Pons (tissue), 1 donor: ENCODE data around the gene LPP.
"Not testable (repeated sequence)": the region's sequence is repeated elsewhere in the genome, so short reads cannot be mapped to it uniquely, and the experiment has no call there.

Experiments
- DNase-seq: peaks from one replicate; pipeline ENCODE4 v3.0.0-alpha.2; 2016; ENCODE audit warnings: low spot score

Gene LPP, protein sequence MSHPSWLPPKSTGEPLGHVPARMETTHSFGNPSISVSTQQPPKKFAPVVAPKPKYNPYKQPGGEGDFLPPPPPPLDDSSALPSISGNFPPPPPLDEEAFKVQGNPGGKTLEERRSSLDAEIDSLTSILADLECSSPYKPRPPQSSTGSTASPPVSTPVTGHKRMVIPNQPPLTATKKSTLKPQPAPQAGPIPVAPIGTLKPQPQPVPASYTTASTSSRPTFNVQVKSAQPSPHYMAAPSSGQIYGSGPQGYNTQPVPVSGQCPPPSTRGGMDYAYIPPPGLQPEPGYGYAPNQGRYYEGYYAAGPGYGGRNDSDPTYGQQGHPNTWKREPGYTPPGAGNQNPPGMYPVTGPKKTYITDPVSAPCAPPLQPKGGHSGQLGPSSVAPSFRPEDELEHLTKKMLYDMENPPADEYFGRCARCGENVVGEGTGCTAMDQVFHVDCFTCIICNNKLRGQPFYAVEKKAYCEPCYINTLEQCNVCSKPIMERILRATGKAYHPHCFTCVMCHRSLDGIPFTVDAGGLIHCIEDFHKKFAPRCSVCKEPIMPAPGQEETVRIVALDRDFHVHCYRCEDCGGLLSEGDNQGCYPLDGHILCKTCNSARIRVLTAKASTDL

DNA sequence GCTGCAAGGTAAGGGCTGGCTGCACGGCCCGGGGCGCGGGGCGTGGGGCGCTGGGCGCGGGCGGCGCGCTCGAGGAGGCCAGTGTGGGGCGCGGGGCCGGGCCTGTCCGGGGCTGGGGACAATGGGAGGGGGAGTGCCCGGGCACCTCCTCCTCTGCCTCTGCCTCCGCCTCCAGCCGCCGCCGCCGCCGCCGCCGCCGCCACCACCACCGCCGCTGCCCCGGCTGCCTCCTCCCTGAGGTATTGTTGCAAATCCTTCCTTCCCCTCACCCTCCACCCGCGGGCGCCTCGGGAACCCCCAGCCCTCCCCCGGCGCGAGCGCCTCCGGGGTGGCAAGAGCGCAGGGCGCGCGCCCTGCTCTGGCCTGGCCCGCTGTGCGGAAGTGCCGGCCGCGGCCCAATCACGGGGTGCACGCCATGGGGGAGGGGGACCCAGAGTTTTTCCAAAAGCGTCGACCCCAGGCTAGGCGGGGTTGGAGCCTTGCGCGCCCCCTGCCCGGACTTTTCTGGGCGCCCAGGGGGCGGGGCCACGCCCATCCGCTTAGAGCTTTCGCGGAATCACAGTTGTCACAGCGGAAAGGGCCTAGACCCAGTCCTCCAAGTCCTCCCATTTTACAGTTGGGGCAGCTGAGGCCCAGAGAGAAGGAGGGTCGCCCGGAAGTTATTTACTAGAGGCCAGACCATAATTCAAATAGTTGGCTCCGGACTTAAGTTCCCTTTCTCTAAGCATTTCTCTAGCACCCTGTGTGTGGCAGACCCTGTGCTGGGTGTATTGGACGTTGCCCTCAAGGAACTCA is at the start of gene LPP:
Gene LPP, plus strand, starts transcription at position 144 of the 795 bp plus-strand sequence. CDS start 251,964 bp downstream, outside the sequence.
- DNase-seq: peak; percentile 46

- DNase-seq: no peak
Measured at GRCh38 chr3:188106006-188106405, 48.0 kb upstream of the LPP start.

DNA sequence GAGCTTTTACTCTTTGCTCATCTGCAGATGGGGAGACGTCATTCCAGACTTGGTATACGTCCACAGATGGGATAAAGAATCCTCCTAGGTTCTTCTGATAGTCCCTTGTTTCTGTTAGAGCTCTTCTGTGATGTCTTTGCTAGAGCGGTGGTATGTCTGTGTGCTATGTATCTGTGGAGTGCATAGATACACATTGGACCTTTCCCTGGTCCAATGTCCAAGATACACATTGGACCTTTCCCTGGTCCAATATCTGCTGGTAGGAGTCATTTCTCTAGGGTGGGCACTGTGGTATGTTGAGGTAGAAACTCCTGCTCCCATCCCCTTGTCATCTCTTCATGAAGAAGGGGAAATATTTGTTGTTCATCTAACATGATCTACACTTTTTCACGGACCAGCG is 47.5 kb upstream of the LPP start:
- DNase-seq: no peak

DNA sequence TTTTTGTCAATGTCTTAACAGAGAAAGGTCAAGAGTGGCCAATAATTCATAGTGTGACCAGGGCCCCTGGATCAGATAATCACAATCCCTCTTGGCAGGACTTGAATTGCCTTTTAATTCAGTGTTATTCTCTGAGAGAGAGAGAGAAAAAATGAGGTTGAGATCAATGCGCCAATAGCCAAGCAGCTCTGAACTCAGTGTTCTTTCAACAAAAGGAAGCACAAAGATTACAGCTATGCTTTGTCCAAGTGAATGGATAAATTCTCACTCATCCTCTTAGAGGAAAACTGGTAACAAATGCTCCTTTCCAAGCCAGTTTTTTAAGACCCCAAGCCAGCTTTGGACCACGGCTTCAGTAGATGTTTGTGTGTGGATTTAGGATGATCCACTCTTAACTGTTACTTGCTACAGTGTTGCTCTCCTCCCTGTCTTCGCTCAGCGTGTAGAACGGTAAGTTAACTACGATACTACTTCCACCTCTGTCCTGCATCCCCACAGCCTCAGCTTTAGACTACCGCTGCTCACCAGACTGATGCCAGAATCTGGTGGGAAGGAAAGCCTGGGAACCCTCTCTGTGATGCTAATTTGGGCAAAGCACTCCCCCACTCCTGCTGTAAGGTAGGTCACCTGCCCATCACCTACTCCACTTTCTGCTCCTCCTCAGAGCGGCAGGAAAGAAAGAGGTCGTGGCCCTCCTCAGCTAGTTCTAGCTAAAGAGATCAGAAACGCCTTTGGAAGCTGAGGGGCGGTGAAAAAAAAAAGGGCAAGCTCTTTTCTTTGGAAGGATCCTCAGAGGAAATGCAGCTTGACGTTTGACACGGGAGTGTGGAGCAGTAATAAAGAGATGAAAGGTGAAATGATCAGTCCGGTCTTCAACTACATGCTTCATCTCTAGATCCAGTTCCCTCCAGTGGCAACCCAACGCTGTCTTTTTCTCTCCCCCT is 46.8 kb upstream of the LPP start:
- DNase-seq: no peak

DNA sequence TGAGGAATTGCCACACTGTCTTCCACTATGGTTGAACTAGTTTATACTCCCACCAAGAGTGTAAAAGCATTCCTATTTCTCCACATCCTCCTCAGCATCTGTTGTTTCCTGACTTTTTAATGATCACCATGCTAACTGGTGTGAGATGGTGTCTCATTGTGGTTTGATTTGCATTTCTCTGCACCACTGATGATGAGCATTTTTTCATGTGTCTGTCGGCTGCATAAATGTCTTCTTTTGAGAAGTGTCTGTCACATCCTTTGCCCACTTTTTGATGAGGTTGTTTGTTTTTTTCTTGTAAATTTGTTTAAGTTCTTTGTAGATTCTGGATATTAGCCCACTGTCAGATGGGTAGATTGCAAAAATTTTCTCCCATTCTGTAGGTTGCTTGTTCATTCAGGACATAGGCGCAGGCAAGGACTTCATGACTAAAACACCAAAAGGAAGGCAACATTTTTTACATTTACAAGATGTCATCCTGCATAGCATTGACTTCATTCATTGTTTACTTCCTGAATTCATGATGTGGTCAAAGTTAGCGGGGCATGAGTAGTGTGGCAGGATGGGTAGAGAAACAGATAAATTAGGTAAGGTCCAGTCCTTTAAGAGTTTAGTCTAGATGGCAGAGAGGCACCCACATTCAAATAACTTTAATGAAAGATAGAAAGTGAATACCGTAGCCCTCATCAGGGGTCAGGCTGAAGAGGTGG is 45.1 kb upstream of the LPP start:
- no peak for DNase-seq

DNA sequence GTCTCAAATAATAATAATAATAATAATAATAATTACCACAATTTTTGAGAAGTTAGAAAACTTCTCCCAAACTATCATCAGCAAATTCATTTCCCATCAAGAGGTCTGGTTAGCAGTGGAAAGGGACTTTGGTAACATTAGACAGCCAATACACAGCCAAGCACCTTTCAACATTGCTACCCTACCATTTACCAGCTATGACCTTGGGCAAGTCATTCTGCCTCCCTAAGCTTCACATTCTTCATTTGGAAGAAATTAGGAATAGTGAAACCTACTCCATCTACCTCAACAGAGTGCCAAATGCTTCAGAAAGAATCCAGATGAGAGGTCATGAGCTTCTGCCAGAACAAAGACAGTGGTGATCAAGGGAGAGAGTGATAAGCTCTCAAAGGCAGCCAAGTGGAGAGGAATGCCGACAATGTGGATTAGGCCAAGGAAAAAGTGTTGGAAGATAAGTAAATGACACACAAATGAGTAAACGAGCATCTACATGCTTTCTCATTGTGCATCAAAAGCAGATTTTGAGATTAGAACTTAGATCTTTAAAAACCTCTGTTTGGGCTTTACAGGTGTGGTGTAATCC is 42.9 kb upstream of the LPP start:
- DNase-seq: no peak

DNA sequence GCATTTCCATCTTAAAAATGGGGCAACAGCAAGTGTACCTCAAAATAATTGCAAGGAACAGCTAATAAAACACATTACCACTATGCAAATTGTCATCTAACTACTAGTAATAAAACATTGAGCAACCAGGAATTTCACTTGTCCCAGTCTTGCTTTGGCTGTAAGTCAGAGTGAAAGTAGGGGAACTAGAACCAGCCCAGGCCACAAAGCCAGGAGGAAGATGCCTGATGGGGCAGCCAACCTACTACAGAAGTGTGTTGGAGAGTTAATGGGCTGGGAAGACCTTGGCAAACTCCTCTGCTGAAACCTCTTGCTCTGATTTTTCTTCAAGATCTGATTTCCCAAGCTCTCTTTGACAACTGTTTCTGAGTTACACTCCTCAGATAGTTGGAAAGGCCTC is 40.2 kb upstream of the LPP start:
- no peak for DNase-seq

GRCh38 chr3:188119846-188120245 is 34.1 kb upstream of the LPP start:
- DNase-seq: no peak

GRCh38 chr3:188122571-188123169 is 31.3 kb upstream of the LPP start:
- DNase-seq: no peak

GRCh38 chr3:188123170-188123905 is 30.6 kb upstream of the LPP start:
- DNase-seq: no peak

- no peak for DNase-seq
Measured at GRCh38 chr3:188124184-188124583, 29.8 kb upstream of the LPP start.

- no peak for DNase-seq
Measured at GRCh38 chr3:188125076-188125475, 28.9 kb upstream of the LPP start.

- no peak for DNase-seq
Measured at GRCh38 chr3:188126276-188126675, 27.7 kb upstream of the LPP start.

DNA sequence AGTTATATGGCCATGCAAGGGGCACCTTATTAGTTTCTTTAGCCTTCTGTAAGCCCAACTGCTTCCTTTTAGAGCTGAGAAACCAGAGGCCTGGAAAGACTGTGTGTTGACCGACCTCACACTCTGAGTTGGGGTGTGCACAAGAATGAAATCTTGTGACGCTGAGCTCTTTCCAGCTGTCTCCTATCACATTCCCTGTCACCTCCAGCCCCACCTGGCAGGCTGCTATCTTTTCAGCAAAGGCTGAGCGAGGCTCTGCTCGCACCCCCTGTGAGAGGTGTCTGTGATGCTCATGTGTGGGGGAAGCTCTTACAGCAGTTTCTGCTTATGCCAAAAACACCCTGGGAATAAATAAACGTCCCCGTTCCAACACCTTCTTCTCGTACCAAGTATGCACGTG is 27.0 kb upstream of the LPP start:
- DNase-seq: no peak

DNA sequence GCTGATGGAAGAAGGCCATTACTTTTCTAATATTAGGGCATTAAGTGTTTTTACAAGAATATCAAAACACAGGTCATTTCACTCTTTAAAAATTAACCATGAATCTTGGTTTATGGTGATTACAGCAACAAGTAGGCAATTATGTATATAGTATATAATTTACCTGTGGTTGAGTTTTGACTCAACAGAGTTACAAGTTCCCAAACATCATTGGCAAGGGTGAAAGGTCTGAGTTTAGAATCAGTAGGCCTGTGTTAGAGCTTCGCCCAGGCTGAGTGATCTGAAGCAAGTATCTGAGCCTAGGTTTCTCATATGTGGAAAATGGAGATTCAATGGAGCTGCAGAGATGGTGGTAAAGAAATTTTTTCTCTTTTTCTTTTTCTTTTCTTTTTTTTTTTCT is 25.1 kb upstream of the LPP start:
- no peak for DNase-seq

DNA sequence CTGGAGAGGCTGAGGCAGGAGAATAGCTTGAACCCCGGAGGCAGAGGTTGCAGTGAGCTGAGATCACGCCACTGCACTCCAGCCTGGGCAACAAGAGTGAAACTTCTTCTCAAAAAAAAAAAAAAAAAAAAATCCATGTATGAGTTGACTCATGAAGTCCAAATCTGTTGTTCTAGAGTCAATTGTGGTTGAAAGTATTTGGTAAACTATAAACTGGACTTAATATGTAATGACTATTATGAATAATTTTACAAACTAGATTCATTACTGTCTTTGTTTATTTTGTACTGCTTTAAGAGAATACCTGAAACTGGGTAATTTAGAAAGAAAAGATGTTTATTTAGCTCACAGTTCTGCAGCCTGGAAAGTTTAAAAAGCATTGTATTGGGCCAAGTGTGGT is 22.9 kb upstream of the LPP start:
- DNase-seq: not testable (repeated sequence)

- no peak for DNase-seq
Measured at GRCh38 chr3:188133219-188133618, 20.7 kb upstream of the LPP start.

- no peak for DNase-seq
Measured at GRCh38 chr3:188133646-188134045, 20.3 kb upstream of the LPP start.

DNA sequence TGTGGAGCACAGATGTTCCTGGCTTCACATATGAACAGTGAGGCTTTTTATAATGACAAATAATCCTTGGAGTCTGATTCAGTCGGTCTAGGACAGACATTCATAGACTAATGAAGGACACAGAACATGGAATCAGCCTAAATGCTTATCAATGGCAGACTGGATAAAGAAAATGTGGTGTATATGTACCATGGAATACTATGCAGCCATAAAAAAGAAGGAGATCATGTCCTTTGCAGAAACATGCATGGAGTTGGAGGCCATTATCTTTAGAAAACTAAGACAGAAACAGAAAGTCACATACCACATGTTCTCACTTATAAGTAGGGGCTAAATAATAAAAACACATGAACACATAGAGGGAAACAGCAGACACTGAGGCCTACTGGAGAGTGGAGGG is 19.9 kb upstream of the LPP start:
- no peak for DNase-seq

- no peak for DNase-seq
Measured at GRCh38 chr3:188134856-188135255, 19.1 kb upstream of the LPP start.
